Sigmoid colon (tissue), 4 donors: ENCODE measurements around the gene EMC9.

Experiments
- EP300 ChIP-seq, 4 donors: sonication (generic); formaldehyde crosslinking; IDR thresholded peaks; one replicate each; pipeline ENCODE4 v1.6.1; 2017; ENCODE audit warnings: antibody characterized with exemption in 4 of 4
- POLR2A ChIP-seq, 2 donors: fragments of 450-650 bp; IDR thresholded peaks; one replicate each; pipeline ENCODE4 v1.6.1; 2016; ENCODE audit warnings: antibody characterized with exemption in 2 of 2, mild to moderate bottlenecking in 2 of 2, moderate library complexity in 2 of 2
- POLR2AphosphoS5 ChIP-seq, 4 donors: sonication (generic); formaldehyde crosslinking; IDR thresholded peaks; one replicate each; pipeline ENCODE4 v1.6.1; 2017; ENCODE audit warnings: antibody characterized with exemption in 4 of 4
- TF ChIP-seq, protein P1 (sequence below), 4 experiments: fragments of 450-650 bp in 3 of 4; fragments of 200-600 bp in 1 of 4; IDR thresholded peaks; one replicate each; pipeline ENCODE4 v1.5.1; 2016 to 2019; ENCODE audit warnings: antibody characterized with exemption in 4 of 4, mild to moderate bottlenecking in 3 of 4, moderate library complexity in 2 of 4

DNA sequence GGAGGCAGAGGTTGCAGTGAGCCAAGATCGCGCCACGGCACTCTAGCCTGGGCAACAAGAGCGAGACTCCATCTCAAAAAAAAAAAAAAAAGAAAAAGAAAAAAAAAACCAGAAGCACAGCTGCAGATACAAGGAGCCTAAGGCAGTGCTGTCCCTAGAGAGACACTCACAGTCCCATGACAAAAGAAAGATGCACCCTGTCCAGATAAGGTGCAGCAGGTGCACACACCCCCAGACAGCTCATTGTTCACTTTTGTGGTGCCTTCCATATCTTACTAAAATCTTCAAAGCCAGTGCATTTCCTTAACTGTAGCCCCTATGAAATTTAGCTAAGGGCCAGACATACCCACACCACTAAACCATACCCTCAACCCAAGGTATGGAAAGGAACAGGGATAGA is 19.0 kb downstream of the EMC9 start:
- TF ChIP-seq, protein P1, sequence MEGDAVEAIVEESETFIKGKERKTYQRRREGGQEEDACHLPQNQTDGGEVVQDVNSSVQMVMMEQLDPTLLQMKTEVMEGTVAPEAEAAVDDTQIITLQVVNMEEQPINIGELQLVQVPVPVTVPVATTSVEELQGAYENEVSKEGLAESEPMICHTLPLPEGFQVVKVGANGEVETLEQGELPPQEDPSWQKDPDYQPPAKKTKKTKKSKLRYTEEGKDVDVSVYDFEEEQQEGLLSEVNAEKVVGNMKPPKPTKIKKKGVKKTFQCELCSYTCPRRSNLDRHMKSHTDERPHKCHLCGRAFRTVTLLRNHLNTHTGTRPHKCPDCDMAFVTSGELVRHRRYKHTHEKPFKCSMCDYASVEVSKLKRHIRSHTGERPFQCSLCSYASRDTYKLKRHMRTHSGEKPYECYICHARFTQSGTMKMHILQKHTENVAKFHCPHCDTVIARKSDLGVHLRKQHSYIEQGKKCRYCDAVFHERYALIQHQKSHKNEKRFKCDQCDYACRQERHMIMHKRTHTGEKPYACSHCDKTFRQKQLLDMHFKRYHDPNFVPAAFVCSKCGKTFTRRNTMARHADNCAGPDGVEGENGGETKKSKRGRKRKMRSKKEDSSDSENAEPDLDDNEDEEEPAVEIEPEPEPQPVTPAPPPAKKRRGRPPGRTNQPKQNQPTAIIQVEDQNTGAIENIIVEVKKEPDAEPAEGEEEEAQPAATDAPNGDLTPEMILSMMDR (IDR thresholded peaks at IDR 0.05) = no peak
- TF ChIP-seq POLR2AphosphoS5 (IDR thresholded peaks at IDR 0.05) = no peak
- TF ChIP-seq EP300 (IDR thresholded peaks at IDR 0.05) = no peak
- TF ChIP-seq POLR2A (IDR thresholded peaks at IDR 0.05) = no peak
